Measurements from ENCODE around the gene DSG2.
"Not testable (repeated sequence)": the region's sequence is repeated elsewhere in the genome, so short reads cannot be mapped to it uniquely, and the experiment has no call there.

DSG2 gene

GRCh38 chr18:31503011-31503410 lies 5.0 kb downstream of the DSG2 start:
- no peak for DNase-seq

GRCh38 chr18:31504455-31505147 lies 6.6 kb downstream of the DSG2 start:
- DNase-seq: no peak

- DNase-seq: no peak
These were observed 7.2 kb downstream of the DSG2 start for GRCh38 chr18:31505156-31505555.

DNA sequence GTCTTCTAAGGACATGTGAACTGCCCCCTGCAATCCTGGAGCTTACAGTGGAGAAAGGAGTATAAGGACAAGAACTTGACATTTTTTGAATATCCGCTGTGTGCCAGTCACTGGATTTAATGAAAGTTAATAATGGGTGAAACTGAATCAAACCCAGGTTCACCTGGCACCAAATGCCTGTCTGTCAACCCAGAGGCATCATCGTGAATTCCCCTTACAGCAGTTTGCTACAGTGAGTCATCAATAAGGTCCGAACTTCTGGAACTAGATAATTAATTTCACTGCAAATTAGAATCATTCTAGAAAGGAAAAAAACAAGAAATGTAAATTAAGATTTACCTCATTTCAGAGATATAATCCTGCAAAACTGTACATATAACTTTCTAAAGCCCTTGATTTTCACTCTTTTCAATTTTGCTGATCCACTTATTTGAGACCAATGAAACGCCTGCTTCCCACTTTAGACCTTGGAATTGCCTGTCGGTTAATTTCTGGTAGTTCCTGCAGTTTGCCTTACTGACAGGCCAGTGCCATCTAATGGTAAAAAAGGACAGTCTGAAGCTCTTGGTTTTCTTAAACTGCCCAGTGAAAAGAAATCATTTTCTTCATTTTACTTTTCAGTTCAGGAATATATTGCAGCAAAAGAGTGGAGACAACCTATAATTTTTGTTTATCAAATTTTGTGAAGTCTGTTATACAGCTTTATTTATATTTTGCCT lies 8.2 kb downstream of the DSG2 start:
- peak in 1 of 3 experiments; percentile 40 for DNase-seq

DNA sequence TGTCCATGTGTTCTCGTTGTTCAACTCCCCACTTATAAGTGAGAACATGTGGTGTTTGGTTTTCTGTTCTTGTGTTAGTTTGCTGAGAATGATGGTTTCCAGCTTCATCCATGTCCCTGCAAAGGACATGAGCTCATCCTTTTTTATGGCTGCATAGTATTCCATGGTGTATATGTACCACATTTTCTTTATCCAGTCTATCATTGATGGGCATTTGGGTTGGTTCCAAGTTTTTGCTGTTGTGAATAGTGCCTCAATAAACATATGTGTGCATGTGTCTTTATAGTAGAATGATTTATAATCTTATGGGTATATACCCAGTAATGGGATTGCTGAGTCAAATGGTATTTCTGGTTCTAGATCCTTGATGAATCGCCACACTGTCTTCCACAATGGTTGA lies 9.1 kb downstream of the DSG2 start:
- not testable (repeated sequence) for DNase-seq

GRCh38 chr18:31508781-31509180 lies 10.8 kb downstream of the DSG2 start:
- no peak for DNase-seq

DNA sequence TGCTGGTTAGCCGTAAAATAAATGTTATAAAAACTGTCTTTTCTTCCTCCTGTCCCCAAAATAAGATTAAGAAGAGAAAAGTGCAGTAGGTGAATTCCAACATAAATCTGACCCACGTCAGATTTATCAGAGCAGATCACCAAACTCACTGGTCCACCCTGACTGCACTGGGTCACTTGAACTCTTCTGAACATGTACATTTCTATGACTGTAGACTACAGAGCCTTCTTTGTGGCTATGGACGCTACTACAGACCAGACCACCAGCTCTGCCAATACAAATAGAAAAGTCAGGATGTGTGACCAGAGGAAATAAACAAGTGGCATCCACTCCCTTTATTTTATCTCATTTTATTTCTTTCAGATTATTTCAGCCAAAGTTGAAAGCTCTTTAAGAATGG lies 11.6 kb downstream of the DSG2 start:
- no peak for DNase-seq

GRCh38 chr18:31510319-31510718 lies 12.3 kb downstream of the DSG2 start:
- no peak for DNase-seq

DNA sequence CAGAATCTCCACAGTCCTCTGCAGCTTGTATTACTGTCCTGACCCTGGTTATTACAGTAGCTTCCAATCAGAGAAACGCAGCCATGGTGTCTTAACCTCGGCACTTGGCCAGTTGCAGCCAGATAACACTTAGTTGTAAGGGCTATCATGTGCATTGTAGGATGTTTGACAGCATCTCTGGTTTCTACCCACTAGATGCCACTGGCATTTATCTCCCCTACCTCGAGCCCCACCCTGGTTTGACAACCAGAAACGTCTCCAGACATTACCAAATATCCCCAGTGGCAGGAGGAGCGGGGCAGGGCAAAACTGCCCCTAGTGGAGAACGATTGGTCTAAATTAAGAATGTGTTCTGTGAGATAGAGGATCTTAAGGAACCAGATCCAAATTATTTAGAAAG lies 13.1 kb downstream of the DSG2 start:
- no peak for DNase-seq

DNA sequence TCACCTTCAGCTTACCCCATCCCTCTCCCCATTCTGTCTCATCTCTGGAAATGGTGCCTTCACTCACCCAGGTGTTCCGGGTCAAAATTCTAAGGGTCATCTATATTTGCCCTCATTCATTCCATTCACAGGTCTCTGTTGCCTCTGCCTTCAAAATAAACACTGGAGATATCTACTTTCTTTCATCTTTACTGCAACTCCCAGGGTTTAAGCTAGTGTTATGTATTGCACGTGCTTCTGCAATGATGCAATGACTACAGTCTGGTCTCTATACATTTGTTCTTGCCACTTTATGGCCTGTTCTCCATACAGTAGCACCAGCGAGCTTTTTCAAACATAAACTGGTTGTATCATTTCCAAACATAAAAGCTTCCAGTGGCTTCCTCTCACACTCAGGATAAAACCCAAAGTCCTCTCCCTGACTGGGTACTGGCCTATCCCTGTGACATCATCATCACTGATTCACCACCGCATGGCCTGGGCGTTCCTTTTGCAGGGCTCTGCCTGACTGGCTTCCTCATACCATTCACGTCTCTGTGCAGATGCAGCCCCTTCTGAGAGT lies 14.3 kb downstream of the DSG2 start:
- DNase-seq: no peak

GRCh38 chr18:31513189-31513935 lies 15.4 kb downstream of the DSG2 start:
- no peak for DNase-seq

DNA sequence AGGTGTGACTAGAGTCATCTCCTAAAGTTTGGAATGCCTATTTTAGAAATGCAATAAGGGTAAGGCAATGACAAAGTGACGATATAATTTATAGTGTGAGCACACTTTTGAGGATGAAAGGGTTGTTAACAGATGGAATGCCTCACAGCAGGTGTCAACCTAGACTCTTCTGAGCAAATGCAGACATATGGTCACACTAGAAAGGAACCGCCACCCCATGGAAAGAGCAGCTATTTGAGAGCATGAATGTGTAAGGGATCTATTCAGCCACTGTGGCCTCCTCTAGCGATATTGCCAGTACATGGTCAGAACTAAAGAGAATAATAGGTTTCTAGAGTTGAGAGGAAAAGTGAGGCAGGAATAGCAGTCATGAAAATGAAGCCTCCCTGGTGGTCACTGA lies 18.5 kb downstream of the DSG2 start:
- DNase-seq: peak in 1 of 3 experiments; percentile 11

DNA sequence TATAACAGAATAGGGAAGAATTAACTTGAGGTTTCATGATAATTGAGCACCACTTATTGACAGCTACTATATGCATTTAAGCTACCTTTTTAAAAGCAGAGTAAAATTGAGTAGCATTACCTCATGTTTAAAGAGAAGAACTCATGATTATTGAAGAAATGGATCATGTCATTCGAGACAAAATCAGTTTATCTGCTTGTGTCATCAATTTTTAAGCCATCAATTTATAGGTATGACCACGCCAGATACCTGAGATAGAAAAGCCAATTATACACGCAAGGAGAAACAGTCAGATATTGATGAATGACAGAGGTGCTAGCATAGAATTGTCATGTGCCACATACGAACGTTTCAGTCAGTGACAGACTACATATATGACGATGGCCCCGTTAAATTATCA lies 28.4 kb downstream of the DSG2 start:
- DNase-seq: no peak

- DNase-seq: no peak
These were observed 35.3 kb downstream of the DSG2 start for GRCh38 chr18:31533236-31533635.

GRCh38 chr18:31538837-31539236 lies 40.9 kb downstream of the DSG2 start:
- peak in 1 of 3 experiments; percentile 85 for DNase-seq

DNA sequence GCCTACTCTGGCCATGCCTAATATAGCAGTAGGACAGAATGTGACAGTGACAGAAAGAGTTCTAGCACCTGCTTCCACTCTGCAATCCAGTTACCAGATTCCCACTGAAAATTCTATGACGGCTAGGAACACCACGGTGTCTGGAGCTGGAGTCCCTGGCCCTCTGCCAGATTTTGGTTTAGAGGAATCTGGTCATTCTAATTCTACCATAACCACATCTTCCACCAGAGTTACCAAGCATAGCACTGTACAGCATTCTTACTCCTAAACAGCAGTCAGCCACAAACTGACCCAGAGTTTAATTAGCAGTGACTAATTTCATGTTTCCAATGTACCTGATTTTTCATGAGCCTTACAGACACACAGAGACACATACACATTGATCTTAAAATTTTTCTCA lies 48.5 kb downstream of the DSG2 start:
- DNase-seq: peak in 1 of 3 experiments; percentile 17

GRCh38 chr18:31548853-31549252 lies 50.9 kb downstream of the DSG2 start:
- no peak for DNase-seq

DNA sequence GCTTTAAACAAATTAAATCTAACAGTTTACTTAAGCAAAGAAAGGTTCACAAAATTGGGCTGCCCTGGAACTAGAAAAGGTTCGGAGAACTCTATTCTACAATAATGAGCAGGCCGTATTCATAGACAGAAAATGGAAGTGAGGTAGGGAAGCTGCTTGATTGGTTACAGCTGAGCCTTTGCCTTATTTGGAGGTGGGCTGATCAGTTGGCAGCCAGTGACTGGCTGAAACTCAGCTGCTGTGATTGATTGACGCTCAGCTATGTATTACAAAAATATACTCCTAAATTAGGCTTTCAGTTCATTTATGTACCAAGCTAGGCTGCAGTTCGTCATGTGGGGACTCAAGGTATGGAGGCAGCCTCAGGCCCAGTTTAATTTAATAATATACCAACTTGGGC lies 51.4 kb downstream of the DSG2 start:
- DNase-seq: no peak

- DNase-seq: no peak
These were observed 53.9 kb downstream of the DSG2 start for GRCh38 chr18:31551883-31552282.

DNA sequence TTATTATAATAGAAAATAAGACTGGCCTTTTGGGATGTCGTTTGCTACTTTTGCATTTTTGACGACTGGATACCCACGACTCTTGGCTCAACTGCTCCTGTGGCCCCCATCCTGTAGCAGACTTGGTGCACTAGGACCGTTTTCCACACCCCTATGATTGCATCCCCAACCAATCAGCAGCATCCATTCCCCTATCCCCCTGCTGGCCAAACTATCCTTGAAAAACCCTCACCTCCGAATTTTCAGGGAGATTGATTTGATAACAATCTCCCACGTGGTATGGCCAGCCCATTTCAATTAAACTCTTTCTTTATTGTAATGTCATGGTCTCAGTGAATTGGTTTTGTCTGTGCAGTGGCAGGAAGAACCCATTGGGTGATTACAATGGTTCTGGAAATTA lies 55.8 kb downstream of the DSG2 start:
- DNase-seq: peak in 1 of 3 experiments; percentile 19

DNA sequence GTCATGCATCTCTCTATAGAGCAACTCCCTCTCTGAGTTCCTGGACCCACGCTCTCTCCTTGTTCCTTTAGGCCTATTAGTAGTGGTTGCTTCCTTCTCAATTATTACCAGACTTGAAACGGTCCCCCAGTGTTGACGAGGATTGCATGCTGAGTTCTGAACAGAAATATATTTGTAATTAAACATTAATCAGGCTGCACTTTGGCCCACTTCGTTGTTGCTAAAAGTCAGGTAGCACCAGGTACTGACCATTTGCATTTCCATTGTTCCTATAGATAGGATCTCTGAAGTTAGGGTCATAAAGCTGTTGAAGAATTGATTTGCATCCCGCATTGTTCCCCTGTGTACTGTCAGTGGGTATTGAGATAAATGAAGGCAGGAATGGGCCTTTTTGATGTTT lies 56.8 kb downstream of the DSG2 start:
- DNase-seq: no peak

- peak; percentile 55 to 89 (median 67) for DNase-seq
These were observed 58.2 kb downstream of the DSG2 start for GRCh38 chr18:31555971-31556747.

GRCh38 chr18:31557446-31557845 lies 59.5 kb downstream of the DSG2 start:
- no peak for DNase-seq

All from NCI-H1417 (cell line).